HG02885 (cell line): ENCODE measurements around the gene SLC30A3.
"Not testable (repeated sequence)": the region's sequence is repeated elsewhere in the genome, so short reads cannot be mapped to it uniquely, and the experiment has no call there.

ENCODE experiments used
- ATAC-seq: cut with Tn5 transposase; IDR thresholded peaks from one replicate; pipeline ENCODE4 v1.9.1; 2021; ENCODE audit warnings: mild to moderate bottlenecking; ENCODE audit not compliant: unreplicated experiment, poor library complexity

Gene SLC30A3

DNA sequence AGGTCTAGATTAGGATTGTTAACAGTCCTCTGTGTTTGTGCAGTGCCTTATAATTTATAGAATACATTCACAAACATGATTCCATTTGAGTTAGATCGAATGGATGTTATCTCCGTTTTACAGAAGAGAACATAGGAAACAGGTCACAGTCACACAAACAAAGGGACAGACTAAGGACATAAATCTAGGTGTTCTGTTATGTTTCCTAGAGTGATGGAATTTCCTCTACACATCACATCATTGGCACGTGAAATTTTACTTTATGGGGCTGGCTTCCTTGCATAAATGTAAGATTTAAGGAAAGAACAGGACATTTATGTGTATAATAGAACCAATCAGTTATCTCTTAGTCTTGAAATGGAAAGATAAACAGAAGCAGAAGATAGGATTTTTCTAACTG lies 25.8 kb upstream of the SLC30A3 start:
- ATAC-seq = no peak

DNA sequence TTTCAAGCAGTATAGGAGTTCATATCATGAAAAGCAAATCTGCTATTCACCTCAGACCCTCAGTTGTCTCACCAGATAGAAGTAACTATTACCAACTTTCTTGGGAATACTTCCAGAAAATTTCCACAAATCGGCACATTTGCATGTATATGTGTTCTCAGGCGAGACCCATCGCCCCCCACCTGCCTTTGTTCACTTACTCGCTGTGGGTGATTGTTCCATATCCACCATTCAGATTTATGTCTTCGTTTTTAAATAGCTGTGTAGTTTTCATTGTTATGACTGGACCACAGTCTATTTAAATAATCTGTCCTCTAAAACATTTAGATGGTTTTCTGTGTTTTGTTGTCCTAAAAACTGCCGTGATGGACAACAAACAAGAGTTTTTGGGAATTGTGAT lies 22.6 kb upstream of the SLC30A3 start:
- ATAC-seq = no peak

DNA sequence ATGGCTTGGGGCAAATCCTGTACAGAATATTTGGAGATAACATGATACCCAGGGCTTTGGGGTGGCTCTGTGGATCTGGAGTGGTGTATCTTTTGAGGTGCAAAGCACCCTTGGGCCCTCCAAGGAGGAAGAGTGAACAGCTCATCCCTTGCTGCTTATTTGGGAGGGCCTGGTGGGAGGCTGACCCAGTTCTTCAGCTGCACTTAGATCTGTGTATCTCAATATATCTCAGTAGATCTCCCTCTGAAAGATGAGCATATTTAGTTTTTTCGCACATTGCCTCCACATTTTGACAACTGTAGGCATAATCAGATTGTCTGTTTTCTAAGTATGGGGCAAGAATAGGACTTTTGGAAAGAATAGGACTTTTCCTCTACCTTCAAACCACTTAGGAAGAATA lies 22.1 kb upstream of the SLC30A3 start:
- no peak for ATAC-seq

DNA sequence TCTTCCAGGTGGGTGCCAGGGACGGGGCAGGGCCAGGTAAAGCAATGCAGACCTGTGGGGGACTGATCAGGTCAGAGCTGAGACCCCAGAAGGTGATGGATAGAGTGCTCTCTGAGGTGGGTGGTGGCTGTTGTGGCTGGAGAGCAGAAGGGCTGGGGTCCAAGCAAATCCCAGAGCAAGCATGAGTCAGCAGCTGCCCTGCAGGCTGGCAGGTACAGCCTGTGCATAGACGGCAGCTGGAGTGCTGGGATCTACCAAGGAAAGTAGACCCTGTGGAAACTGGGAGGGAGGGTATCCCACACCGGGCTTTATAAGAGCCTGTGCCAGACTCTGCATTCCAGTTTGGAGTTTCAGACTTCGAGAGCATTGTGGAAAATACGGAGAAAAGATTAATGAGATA lies 20.0 kb upstream of the SLC30A3 start:
- ATAC-seq = no peak

DNA sequence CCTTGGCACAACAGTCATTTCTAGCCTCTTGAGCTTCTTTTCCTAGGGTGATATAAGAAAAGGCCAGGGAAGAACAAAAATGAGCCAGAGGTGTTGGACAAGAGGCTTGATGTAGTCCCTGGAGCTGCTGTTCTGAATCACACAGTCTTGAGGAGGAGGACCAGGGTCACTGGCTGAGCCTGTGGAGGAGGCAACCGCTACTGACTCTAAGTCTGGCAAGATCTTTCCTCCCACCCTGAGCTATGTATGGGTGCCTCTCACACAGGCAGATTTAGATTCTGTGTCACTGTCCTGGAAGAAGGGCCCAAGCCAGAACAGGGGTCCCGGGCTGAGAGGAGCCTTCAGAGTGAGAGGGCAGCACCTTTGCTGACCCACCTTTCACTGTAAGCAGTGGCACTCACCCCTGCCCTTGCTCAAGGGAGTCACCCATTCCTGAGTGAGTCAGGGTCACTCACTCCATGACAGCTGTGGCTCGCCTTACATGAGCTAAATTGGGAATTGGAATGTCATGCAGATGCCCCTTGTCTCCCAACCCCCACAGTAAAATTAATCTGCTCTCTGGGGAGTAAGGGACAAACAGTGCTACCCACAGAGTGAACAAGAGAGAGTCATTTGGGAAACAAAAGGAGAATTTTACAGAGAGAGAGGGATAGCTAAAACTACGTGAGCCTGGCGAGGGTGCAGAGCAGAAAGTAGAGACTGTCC lies 19.2 kb upstream of the SLC30A3 start, which contains the start of gene TRIM54:
Gene TRIM54, plus strand, starts transcription at position 575 of the 705 bp plus-strand sequence. CDS start 303 bp downstream, outside the sequence.
- no peak for ATAC-seq

DNA sequence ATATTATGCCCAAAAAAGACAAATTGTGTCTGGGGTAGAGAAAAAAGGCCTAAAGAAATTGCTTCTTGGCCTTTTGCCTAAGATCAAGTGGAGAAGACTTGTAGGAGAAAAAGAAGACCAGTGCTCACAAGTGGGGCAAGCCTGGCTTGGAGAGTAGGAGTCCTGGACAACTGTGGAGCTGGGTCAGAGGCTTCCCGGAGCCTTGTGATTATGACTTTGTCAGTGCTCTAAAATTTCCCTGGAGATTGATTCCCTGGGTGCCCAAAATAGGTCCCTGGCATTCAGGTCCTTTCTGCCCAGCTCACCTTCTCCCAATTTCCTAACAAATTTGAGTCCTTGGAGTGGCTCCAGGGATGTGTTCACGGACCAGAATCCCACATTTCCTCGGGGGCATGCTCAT lies 18.6 kb upstream of the SLC30A3 start:
- no peak for ATAC-seq

DNA sequence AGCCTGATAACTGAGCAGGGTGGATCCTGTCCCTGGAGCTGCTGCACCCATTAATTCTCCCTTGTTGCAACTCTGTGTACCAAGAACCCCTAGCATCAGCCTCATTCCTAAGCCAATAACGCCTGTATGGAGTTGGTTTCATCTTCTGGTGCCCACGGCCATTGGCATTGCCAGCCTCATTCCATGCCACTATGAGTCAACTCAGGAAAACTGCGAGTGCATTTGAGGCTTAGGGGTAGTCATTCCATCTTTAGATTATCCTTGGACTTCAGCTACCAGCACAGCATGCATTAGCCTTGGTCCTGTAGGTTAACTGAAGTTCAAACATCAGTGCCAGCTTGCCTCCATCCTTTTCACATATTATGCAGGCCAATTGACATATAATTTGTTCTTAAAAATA lies 18.0 kb upstream of the SLC30A3 start:
- no peak for ATAC-seq

DNA sequence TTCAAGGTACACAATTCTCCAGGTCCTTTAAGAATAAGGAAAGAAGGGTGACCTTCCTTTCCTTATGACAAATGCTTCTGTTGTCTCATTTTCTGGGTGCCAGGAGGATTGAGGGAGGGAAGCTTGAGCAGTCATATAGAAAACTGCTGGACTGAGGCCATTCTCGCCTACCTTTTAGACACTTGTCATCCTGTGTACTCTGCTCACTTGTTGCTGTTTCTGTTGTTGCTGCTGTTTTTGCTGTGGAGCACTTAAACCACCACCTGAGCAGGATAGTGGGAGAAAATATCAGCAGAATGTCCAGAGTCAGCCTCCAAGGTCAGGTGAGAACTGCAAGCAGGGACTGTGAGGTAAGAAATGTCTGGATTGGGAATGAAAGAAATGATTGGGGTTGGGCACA lies 15.2 kb upstream of the SLC30A3 start:
- no peak for ATAC-seq

DNA sequence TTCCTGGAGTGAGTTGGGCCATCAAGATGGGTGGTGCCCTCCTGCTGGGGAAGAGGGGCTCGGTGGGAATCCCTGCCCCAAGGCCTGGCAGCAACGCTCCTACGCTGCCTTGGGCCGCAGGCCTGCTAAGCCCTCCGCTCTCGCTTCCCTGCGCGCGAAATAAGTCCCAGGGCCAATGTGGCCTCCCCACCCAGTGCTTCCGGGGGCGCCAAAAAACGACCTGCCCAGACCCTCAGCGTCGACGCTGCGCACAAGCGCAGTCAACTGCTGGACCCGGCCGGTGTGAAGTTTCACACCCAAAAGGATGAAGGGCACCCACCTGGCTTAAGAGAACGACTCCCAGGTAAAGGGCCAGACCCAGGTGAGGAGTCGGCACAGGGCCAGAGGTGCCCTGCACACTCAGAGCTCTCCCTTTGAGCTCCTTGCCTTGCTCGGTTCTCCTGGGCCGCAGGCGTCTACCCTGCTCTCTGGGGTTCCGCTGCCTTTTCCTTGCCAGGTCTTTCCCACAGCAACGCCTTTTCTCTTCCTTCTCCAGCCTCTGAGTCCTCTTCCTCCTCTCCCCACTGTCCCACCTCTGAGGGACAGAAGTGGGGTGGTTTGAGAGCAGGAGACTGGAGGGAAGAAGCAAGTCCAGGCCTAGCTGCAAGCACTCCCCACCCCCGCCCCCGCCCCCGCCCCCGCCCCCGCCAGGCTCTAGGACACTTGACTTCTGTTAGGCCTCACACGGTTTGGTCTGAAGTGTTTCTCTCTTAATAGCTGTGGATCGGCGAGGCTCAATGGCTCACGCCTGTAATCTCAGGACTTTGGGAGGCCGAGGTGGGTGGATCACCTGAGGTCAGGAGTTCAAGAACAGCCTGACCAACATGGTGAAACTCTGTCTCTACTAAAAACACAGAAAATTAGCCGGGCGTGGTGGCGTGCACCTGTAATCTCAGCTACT lies 12.6 kb upstream of the SLC30A3 start, which contains the start of gene DNAJC5G:
Gene DNAJC5G, plus strand, starts transcription at position 223 of the 940 bp plus-strand sequence. CDS start 1,296 bp downstream, outside the sequence.
- no peak for ATAC-seq

DNA sequence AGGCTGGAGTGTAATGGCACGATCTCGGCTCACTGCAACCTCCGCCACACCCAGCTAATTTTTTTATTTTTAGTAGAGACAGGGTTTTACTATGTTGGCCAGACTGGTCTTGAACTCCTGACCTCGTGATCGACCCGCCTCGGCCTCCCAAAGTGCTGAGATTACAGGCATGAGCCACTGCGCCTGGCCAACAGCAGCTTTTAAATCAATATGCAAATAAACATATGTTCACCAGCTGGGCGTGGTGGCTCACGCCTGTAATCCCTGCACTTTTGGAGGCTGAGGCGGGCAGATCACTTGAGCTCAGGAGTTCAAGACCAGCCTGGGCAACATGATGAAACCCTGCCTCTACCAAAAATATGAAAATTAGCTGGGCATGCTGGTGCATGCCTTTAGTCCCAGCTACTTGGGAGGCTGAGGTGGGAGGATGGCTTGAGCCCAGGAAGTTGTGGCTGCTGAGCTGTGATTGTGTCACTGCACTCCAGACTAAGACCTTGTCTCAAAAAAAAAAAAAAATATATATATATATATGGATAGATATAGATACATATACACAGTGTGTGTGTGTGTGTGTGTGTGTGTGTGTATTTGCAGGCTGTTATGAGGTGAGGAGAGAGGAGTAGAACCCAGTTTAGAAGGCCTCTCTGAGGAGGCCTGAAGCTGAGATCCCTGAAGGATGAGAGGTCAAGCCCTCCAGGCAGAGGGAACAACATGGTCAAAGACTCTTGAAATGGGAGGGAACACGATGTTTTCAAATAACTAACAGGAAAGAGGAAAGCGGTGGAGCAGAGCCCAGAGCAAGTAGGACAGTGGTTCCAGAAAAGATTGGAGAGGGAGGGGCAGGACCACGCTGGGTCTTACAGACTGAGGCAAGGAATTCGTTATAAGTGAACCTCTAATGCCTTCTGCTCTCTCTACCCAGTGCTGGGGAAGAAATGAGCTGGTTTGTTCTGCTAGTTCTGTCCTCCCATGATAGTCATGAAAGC lies 10.0 kb upstream of the SLC30A3 start:
- not testable (repeated sequence) for ATAC-seq

DNA sequence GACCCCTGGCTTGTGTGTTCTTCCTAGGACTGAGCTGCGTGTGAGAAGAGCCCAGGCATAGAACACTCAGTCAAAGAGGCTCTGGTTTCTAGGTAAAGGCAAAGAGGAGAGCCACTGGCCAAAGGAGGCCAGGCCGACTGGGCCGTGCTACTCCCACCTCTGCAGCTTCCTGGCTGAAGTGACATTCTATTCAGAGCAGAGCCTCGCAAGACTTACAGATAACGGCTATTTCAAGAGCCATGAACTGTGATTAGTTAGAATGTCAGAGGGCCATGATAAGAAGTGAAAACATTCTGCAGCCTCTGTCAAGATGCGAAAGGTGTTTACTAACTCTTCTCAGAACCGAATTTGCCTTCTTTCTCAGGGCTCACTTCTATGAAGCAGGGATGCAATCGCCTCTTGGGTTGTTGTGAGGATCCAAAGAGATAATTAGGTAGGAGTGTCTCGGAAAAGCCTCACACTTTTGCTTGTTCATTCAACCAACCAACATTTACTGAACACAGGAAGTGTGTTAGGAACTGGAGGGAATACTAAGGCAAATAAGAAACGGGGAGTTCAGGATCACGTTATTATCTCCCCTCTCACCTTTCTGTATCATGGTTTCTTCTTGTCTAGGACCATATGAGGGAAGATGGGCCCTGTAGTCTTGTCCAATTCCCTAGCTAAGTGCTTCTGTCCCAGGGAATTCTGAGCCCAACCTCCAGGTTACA lies 8.9 kb upstream of the SLC30A3 start:
- no peak for ATAC-seq

DNA sequence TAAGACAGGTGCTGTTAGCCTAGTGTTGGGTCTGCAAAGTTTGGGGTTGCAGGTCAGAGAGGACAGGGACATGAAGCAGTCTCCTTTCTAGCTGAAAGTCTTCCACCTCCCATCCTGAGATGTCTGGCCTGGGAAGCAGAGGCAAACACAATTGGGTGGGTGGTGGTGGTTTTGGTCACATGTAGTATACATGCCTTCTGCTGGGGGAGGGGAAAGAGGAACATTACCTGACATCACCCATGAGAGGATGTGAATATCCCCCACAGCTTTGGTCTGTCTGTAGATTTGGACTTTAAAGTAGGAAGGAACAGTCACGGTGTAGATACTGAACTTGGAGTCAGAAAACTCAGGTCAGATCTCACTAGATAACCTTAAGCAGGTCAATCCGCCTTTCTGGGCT lies 7.8 kb upstream of the SLC30A3 start:
- no peak for ATAC-seq

DNA sequence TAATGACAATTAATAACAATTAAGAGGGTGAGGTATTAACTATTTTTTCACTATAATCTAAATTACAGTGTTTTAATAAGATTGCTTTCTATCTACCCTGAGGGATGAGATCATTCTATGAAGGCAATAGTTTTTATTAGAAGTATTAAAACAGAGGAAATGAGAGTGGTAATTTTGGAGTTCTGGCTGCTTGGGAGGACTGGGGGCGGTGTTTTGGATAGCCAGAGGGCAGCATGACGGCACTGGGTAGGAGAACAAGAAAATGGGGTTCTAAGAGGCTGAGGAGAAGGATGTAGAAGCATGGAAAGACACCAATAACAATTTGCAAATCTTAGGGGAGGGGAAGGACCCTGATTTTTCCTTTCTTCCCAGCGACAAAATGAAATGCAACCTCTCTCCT lies 7.3 kb upstream of the SLC30A3 start:
- ATAC-seq = no peak

DNA sequence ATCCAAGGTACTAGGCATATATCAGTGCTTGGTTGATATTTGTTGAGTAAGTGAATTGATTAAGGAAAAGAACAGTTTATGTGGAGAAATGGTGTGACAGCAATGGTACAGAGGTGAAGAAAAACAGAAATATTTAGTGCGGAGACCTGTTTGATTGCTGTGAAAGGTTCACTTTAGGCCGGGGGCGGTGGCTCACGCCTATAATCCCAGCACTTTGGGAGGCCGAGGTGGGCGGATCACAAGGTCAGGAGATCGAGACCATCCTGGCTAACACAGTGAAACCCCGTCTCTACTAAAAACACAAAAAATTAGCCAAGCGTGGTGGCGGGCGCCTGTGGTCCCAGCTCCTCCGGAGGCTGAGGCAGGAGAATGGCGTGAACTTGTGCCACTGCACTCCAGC lies 5.4 kb upstream of the SLC30A3 start:
- not testable (repeated sequence) for ATAC-seq

DNA sequence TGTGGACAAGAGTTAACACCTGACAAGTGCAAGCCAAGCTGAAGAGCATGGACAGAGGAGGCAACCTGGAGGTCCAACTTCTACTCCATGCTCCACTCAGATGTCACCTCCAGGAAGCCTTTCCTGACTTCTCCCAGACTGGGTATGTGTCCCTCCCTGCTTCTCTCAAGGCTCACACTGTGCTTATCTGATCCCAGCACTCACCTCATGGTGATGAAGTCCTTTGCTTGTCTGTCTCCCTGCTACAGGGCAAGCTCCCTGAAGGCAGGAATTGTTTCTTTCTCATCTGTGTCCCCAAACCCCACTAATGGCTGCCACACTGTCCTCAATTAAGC lies 2.7 kb upstream of the SLC30A3 start:
- ATAC-seq = no peak

DNA sequence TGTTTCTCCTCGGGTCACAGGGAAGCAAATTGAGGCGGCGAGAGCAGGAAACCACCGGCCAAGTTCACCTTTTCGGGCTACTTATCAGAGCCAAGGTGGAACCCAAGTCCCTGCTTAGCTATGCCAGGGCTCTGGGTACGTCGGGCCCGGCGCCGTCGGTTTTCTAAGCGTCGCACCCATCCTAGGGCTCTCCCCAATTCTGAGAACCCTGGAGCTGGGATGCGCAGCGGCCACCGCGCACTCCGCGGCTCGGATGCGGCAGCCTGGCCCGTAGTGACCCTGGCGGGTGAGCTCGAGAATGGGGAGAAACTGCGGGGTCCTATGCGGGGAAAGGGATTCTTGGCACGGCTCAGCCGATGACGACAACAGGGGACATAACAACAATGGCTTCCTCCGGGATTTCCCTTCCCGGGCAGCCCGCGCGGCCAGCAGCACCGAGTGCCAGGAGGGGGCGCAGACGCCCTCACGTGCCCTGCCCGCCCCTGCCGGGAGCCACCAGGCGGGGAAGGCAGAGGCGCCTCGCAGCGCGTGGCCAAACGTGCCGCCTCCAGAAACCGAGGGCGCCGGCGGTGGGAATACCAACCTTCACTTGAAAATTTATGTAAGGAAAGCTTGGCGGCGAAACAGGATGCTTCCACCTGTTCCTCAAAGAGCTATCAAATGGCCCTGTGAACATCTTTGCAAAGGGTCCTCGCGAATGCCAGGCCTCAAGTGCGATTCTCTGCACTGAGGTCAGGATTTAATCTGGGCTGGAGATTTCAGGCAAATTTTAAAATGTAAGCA lies 2.1 kb upstream of the SLC30A3 start:
- ATAC-seq = no peak

DNA sequence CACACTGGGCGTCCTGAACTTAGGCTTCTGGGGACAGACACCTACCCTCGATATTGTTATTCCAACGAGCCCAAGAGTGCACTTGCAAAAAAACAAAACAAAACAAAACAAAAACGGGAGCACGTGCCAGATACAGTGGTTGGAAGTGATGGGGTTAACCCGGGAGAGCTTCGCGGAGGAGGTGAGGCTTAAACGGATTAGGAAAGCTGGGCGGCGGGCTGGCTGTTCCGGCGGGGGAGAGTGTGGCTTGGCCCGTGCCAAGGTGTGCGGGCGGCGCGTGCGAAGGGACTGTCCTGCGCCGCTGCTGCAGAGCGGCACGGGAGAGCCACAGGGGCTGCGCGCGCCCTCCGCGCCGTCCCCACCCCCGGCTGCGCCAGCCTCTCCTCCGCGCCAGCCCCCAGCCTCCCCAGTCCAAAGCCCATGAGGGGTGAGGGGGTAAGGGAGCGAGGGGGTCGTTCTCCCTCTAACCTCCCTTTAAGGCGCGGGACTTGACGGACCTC lies 1.5 kb upstream of the SLC30A3 start:
- no peak for ATAC-seq

DNA sequence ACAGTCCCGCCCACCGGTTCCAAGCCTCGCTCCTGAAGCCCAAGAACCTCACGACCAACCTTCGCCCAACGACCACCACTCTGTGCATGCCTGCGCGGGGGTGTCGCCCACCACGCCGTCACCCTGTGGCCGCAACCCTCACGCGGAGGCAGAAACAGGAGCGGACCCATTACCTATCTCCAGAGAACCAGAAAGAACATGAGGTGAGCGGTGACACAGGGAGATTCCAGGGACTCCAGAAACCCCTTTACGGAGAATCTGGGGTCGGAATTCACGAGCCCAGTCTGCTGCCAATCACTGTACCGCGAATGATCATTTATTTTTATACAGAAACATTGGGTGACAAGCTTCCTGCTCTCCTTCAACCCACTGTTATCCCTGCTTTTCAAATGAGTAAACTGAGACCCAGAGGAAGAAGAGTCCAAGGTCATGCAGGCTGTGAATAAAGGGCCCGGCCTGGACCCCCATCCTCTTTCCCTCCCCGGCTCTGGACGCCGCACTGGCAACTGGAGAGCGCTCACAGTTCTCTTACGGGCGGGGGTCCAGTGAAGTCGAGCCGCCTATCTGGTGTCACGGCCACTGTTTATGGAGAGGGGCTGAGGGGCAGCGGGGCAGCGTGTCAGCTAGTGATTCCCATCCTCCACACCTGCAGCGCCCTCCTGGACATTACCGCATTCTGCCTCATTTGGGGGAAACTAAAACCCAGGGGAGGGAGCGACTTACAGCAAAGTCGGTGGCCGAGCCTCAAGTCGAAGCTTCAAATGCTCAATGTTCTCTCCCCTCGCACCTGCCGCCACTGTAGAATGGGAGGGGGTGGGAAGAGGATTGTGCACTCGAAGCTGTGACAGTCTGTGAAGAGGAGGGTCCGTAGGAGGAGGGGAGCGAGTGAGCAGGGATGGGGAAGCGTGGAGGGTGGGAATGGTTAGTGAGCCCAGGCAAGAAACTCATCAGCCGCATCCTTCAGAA lies 723 bp upstream of the SLC30A3 start:
- ATAC-seq = no peak
